Activated B cell treated with CpG ODN at 0.5 μM for 24 hours (primary cell): ENCODE results near the gene BTG1. TPM values are rescaled to one million over a fixed set of nuclear protein-coding genes. Genes with fewer than 3 reads are reported as not detected.

ENCODE experiments used
- ATAC-seq: fragments of 200-7000 bp; cut with Tn5 transposase; one replicate; pipeline ENCODE4 v1.10.0; 2021; ENCODE audit warnings: low read depth, mild to moderate bottlenecking, moderate library complexity
- CTCF ChIA-PET: fragments of 350-600 bp; sonication (Branson Sonifier 250); formaldehyde crosslinking; loops from one replicate; lab custom pipeline; 2021; ENCODE audit warnings: antibody characterized with exemption; lab: Charles Lee
- POLR2A ChIA-PET: fragments of 350-600 bp; sonication (Branson Sonifier 250); formaldehyde crosslinking; loops from one replicate; lab custom pipeline; 2021; ENCODE audit warnings: antibody characterized with exemption; lab: Charles Lee
- DNase-seq: peaks from one replicate; pipeline ENCODE4 v3.0.0; 2022
- H3K27ac Mint-ChIP-seq: one replicate; pipeline ENCODE4 v1.8.0; 2020; ENCODE audit warnings: mixed read lengths
- H3K27me3 Mint-ChIP-seq: one replicate; pipeline ENCODE4 v1.8.0; 2021; ENCODE audit warnings: mixed read lengths
- H3K36me3 Mint-ChIP-seq: one replicate; pipeline ENCODE4 v1.8.0; 2021; ENCODE audit warnings: low read depth, mixed read lengths
- H3K4me1 Mint-ChIP-seq: one replicate; pipeline ENCODE4 v1.8.0; 2021; ENCODE audit warnings: mixed read lengths
- H3K4me3 Mint-ChIP-seq: one replicate; pipeline ENCODE4 v1.8.0; 2020; ENCODE audit warnings: mild to moderate bottlenecking, mixed read lengths
- H3K9me3 Mint-ChIP-seq: one replicate; pipeline ENCODE4 v1.8.0; 2020; ENCODE audit warnings: mixed read lengths
- intact Hi-C: fragments of 100-400 bp; cut with micrococcal nuclease; formaldehyde crosslinking; loops from one replicate; pipeline ENCODE4 v1.15.1; 2024
- total RNA-seq: library from RNA; stranded (reverse); gene quantifications from 2 replicates; pipeline ENCODE4 v1.2.3, GENCODE V29; 2022
- TF ChIP-seq, protein P1 (sequence below): fragments of 200-600 bp; IDR thresholded peaks from one replicate; pipeline ENCODE4 v1.8.0; 2022; ENCODE audit warnings: antibody characterized with exemption, mild to moderate bottlenecking

BTG1 gene
- total RNA-seq, 1 donor from 2014 or later, result 429 TPM

GRCh38 chr12:92149563-92149962 is 3.9 kb upstream of the BTG1 start:
- Mint-ChIP-seq H3K36me3 (peaks cover 55% of the 10 kb centered on the region), H3K27me3 (no peaks in the 10 kb centered on the region), H3K27ac (peak overlapping the region; percentile 99), H3K4me3 (peak overlapping the region; percentile 98), H3K9me3 (no peaks in the 10 kb centered on the region), H3K4me1 (peaks cover 55% of the 10 kb centered on the region)
- intact Hi-C loops, result loop anchor here (5.0 to 10.0 kb wide), 3 partner anchors 38 to 1295 kb away; partner anchors contain the start of gene UBE2N
- CTCF ChIA-PET, result interaction anchor here (1.0 to 2.0 kb wide), 4 partner anchors 9 to 421 kb away, joined by 3 to 8 read pairs (median 4); no protein-coding TSS in a partner anchor
- no peak for ATAC-seq
- TF ChIP-seq, protein P1, sequence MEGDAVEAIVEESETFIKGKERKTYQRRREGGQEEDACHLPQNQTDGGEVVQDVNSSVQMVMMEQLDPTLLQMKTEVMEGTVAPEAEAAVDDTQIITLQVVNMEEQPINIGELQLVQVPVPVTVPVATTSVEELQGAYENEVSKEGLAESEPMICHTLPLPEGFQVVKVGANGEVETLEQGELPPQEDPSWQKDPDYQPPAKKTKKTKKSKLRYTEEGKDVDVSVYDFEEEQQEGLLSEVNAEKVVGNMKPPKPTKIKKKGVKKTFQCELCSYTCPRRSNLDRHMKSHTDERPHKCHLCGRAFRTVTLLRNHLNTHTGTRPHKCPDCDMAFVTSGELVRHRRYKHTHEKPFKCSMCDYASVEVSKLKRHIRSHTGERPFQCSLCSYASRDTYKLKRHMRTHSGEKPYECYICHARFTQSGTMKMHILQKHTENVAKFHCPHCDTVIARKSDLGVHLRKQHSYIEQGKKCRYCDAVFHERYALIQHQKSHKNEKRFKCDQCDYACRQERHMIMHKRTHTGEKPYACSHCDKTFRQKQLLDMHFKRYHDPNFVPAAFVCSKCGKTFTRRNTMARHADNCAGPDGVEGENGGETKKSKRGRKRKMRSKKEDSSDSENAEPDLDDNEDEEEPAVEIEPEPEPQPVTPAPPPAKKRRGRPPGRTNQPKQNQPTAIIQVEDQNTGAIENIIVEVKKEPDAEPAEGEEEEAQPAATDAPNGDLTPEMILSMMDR, result no peak
- no peak for DNase-seq
- POLR2A ChIA-PET, result interaction anchor here (0.7 to 11.0 kb wide), 18 partner anchors 11 to 421 kb away, joined by 3 to 607 read pairs (median 4); no protein-coding TSS in a partner anchor

DNA sequence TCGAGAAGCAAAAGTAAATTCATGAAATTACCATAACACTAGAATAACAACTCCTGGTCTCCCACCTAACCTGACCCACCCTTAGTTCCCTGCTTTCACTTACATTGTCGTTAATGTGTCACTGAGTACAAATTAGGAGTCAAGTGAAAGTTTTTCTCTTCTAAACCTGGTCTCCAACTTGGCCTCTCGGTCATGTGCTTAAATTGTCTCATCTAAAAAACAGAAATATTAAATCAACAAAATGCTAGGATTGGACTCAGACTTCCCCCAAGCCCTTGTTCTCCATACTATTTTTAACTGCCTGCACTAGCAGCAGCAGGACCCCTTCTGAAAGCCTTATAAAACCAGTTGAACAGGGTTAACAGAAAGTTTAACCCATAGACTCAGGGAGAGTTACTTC is 1.8 kb upstream of the BTG1 start:
- intact Hi-C loops, result loop anchor here (2.0 to 10.0 kb wide), 5 partner anchors 40 to 1297 kb away; partner anchors contain the start of genes EEA1 and UBE2N
- Mint-ChIP-seq H3K27me3 (no peaks in the 10 kb centered on the region), H3K9me3 (no peaks in the 10 kb centered on the region), H3K36me3 (peaks cover 74% of the 10 kb centered on the region), H3K4me3 (peak overlapping the region; percentile 98), H3K27ac (peak overlapping the region; percentile 99), H3K4me1 (peaks cover 51% of the 10 kb centered on the region)
- DNase-seq (no peak), ATAC-seq (no peak)
- POLR2A ChIA-PET, result interaction anchor here (0.7 to 11.0 kb wide), 21 partner anchors 13 to 423 kb away, joined by 3 to 607 read pairs (median 75); no protein-coding TSS in a partner anchor
- TF ChIP-seq, protein P1, result no peak
- CTCF ChIA-PET, result interaction anchor here (0.7 kb wide), 1 partner anchor 86 kb away, joined by 3 read pairs; no protein-coding TSS in a partner anchor

DNA sequence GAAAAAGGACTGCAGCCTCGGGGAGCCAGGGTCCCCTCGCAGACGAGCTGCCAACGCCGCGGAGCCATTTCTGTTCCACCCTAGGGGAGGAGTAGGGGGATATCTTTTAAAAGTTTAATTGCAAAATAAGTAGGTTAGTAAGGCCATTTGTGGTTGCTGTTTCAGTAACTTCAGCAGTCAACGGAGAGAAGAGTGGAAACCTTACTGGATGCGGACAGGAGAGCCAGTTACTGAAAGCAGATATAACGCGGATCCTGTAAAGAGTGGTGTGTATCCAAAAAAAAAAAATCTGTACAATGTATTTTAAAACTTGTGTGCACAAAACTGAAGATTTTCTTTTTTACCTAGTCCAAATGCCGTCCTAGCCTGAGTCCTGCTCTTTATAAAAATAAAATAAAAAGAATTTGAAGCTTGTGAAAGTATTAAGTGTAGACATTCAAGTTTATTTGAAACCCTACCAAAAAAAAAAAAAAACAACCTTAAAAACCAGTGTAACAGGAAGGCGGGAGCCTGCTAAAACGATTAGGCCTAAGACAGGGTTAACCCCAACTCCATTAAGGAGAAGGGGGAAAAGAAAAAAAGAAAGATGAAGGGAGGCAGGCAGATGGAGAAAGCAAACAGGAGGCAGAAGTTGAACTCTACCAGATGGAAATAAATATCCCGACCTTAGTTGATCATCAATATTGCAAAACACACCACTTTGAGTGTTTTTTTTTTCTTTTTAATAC is 1.0 kb upstream of the BTG1 start:
- H3K36me3 Mint-ChIP-seq, result peaks cover 78% of the 10 kb centered on the region
- H3K9me3 Mint-ChIP-seq, result no peaks in the 10 kb centered on the region
- CTCF ChIA-PET, result interaction anchor here (0.9 to 5.1 kb wide), 9 partner anchors 13 to 785 kb away, joined by 3 to 36 read pairs (median 13); no protein-coding TSS in a partner anchor
- ATAC-seq (no peak), DNase-seq (no peak)
- peaks cover 46% of the 10 kb centered on the region for H3K4me1 Mint-ChIP-seq
- peak overlapping the region; percentile 98 for H3K4me3 Mint-ChIP-seq
- POLR2A ChIA-PET, result interaction anchor here (0.6 to 11.0 kb wide), 63 partner anchors 12 to 781 kb away, joined by 3 to 607 read pairs (median 10); partner anchors contain the start of gene PLEKHG7
- TF ChIP-seq, protein P1, result no peak
- peak overlapping the region; percentile 99 for H3K27ac Mint-ChIP-seq
- H3K27me3 Mint-ChIP-seq, result no peaks in the 10 kb centered on the region
- intact Hi-C loops, result loop anchor here (1.0 to 10.0 kb wide), 10 partner anchors 10 to 1298 kb away; partner anchors contain the start of genes EEA1 and UBE2N

DNA sequence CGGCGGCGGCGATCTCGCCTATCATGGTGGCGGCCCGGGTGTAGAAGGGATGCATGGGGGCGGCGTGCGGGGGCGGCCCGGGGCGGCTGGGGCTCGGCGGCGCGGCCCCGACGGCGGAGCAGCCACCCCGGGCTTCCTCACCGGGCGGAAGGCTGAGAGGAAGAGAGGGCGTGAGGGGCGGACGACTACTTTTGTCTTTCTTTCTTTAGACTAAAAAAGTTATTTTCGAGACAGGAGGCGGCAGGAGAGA is 240 bp downstream of the BTG1 start:
- TF ChIP-seq, protein P1, result no peak
- H3K27ac Mint-ChIP-seq, result peak overlapping the region; percentile 99
- peaks cover 36% of the 10 kb centered on the region for H3K4me1 Mint-ChIP-seq
- CTCF ChIA-PET, result interaction anchor here (0.7 to 5.1 kb wide), 24 partner anchors 11 to 783 kb away, joined by 3 to 36 read pairs (median 4); no protein-coding TSS in a partner anchor
- ATAC-seq (peak; percentile 5), DNase-seq (peak; percentile 56)
- peak overlapping the region; percentile 98 for H3K4me3 Mint-ChIP-seq
- POLR2A ChIA-PET, result interaction anchor here (0.6 to 11.0 kb wide), 104 partner anchors 11 to 782 kb away, joined by 3 to 607 read pairs (median 6); partner anchors contain the start of gene PLEKHG7
- intact Hi-C loops, result loop anchor here (1.0 to 10.0 kb wide), 6 partner anchors 42 to 1299 kb away; partner anchors contain the start of gene UBE2N
- H3K36me3 Mint-ChIP-seq, result peaks cover 81% of the 10 kb centered on the region
- H3K9me3 Mint-ChIP-seq, result no peaks in the 10 kb centered on the region
- H3K27me3 Mint-ChIP-seq, result no peaks in the 10 kb centered on the region
